Caco-2 (cell line): ENCODE data around the gene SLC9A3. TPM values are rescaled to one million over a fixed set of nuclear protein-coding genes. Genes with fewer than 3 reads are reported as not detected.

ENCODE experiments used
- BruUV-seq: library from RNA; stranded (reverse); fragments of 400-500 nt; replicated peaks from 2 replicates; lab custom pipeline; 2021; lab: Mats Ljungman, UMichigan
- CTCF ChIA-PET: fragments of 300-600 bp; sonication (Branson Sonifier 250); formaldehyde crosslinking; loops from one replicate; lab custom pipeline; 2022; ENCODE audit warnings: antibody characterized with exemption; lab: Charles Lee
- POLR2A ChIA-PET: fragments of 300-600 bp; sonication (Branson Sonifier 250); formaldehyde crosslinking; loops from one replicate; lab custom pipeline; 2022; ENCODE audit warnings: antibody characterized with exemption; lab: Charles Lee
- DNase-seq, 2 experiments: peaks; one replicate each; pipeline versions ENCODE4 v3.0.0 to v3.0.0-alpha.2; 2020 to 2022
- H3K27me3 ChIP-seq: replicated peaks from 2 replicates; pipeline ENCODE4 v1.6.0; 2011; ENCODE audit warnings: low read length; ENCODE audit not compliant: control insufficient read depth, insufficient read depth
- H3K36me3 ChIP-seq: 2 replicates; pipeline ENCODE4 v1.5.1; 2011; ENCODE audit warnings: low read length; ENCODE audit not compliant: control insufficient read depth, insufficient read depth
- H3K4me1 ChIP-seq: fragments of 250-450 bp; sonication (Bioruptor Pico); 2 replicates; pipeline ENCODE4 v1.5.1; 2020; ENCODE audit warnings: mild to moderate bottlenecking
- H3K4me3 ChIP-seq: 2 replicates; pipeline ENCODE4 v1.5.1; 2011; ENCODE audit warnings: low read depth, mild to moderate bottlenecking, control low read depth, low read length
- H3K9me3 ChIP-seq: fragments of 250-450 bp; sonication (Bioruptor Pico); 2 replicates; pipeline ENCODE4 v1.5.1; 2020; ENCODE audit warnings: mild to moderate bottlenecking, moderate library complexity
- H3K27ac Mint-ChIP-seq: one replicate; pipeline ENCODE4 v1.8.0; 2022; ENCODE audit warnings: mixed read lengths; ENCODE audit not compliant: unreplicated experiment
- H3K27me3 Mint-ChIP-seq: one replicate; pipeline ENCODE4 v1.8.0; 2022; ENCODE audit warnings: mixed read lengths; ENCODE audit not compliant: insufficient read depth, unreplicated experiment
- H3K36me3 Mint-ChIP-seq: one replicate; pipeline ENCODE4 v1.8.0; 2022; ENCODE audit warnings: mild to moderate bottlenecking, mixed read lengths; ENCODE audit not compliant: insufficient read depth, unreplicated experiment
- H3K4me1 Mint-ChIP-seq: one replicate; pipeline ENCODE4 v1.8.0; 2022; ENCODE audit warnings: low read depth, mixed read lengths; ENCODE audit not compliant: unreplicated experiment
- H3K4me3 Mint-ChIP-seq: one replicate; pipeline ENCODE4 v1.8.0; 2022; ENCODE audit warnings: mild to moderate bottlenecking, moderate library complexity, mixed read lengths; ENCODE audit not compliant: unreplicated experiment
- H3K9me3 Mint-ChIP-seq: one replicate; pipeline ENCODE4 v1.8.0; 2022; ENCODE audit warnings: mixed read lengths; ENCODE audit not compliant: unreplicated experiment
- intact Hi-C: fragments of 100-400 bp; cut with micrococcal nuclease; formaldehyde crosslinking; loops from one replicate; pipeline ENCODE4 v1.10.0; 2022; ENCODE audit not compliant: unreplicated experiment
- total RNA-seq: library from RNA; stranded (reverse); gene quantifications from 2 replicates; pipeline ENCODE4 v1.2.3, GENCODE V29; 2022
- TF ChIP-seq, protein P1 (sequence below), 2 experiments: fragments of 200-600 bp in 1 of 2; IDR thresholded peaks; 1 replicate in 1 of 2; 2 replicates in 1 of 2; pipeline versions ENCODE4 v1.5.1 to v1.8.0; 2011 to 2022; ENCODE audit warnings: antibody characterized with exemption in 1 of 2, control low read depth in 1 of 2, inconsistent platforms in 1 of 2, low read depth in 1 of 2, low read length in 1 of 2, mild to moderate bottlenecking in 1 of 2, moderate library complexity in 1 of 2; ENCODE audit not compliant: insufficient read depth in 1 of 2, severe bottlenecking in 1 of 2, unreplicated experiment in 1 of 2

Gene SLC9A3
- total RNA-seq, 1 experiment from 2014 or later = 3.4 TPM

DNA sequence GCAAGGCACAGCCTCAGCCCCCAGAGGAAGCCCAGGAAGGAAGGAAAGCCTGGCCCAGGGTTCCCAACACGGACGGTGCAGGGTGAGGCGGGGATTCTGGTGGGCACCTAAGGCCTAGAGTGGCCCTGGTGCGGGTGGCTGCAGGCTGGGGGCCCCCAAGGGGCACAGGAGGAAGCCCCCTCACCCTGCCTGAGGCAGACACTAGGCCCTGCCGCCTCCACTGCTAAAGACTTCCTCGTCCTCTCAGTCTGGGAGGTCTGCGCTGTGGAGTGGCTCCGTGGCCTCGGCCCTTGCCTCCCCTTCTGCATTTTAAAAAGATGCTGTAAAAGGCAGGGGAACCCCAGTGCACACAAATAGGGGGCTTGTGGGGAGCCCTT, 3.4 kb downstream of the SLC9A3 start:
- ChIA-PET POLR2A (no interaction called here), CTCF (no interaction called here)
- TF ChIP-seq, protein P1, sequence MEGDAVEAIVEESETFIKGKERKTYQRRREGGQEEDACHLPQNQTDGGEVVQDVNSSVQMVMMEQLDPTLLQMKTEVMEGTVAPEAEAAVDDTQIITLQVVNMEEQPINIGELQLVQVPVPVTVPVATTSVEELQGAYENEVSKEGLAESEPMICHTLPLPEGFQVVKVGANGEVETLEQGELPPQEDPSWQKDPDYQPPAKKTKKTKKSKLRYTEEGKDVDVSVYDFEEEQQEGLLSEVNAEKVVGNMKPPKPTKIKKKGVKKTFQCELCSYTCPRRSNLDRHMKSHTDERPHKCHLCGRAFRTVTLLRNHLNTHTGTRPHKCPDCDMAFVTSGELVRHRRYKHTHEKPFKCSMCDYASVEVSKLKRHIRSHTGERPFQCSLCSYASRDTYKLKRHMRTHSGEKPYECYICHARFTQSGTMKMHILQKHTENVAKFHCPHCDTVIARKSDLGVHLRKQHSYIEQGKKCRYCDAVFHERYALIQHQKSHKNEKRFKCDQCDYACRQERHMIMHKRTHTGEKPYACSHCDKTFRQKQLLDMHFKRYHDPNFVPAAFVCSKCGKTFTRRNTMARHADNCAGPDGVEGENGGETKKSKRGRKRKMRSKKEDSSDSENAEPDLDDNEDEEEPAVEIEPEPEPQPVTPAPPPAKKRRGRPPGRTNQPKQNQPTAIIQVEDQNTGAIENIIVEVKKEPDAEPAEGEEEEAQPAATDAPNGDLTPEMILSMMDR (IDR thresholded peaks at IDR 0.05; ENCODE audit: insufficient read depth in 1 of 2, low read depth in 1 of 2, low read length in 1 of 2, severe bottlenecking in 1 of 2, unreplicated experiment in 1 of 2) = no peak
- no peak overlapping the region for H3K27ac Mint-ChIP-seq
- Histone ChIP-seq H3K27me3 (no peaks in the 10 kb centered on the region; the same call in 1 of the 2 replicates), H3K4me3 (no peak overlapping the region), H3K36me3 (no peaks in the 10 kb centered on the region), H3K9me3 (no peaks in the 10 kb centered on the region), H3K4me1 (peaks cover 15% of the 10 kb centered on the region)
- no TSS peak for BruUV-seq
- no peak for DNase-seq
- no peak overlapping the region for H3K4me3 Mint-ChIP-seq
- no peaks in the 10 kb centered on the region for H3K36me3 Mint-ChIP-seq
- peaks cover 26% of the 10 kb centered on the region for H3K27me3 Mint-ChIP-seq
- H3K9me3 Mint-ChIP-seq = peaks cover 16% of the 10 kb centered on the region
- intact Hi-C loops = no loop called here
- H3K4me1 Mint-ChIP-seq = no peaks in the 10 kb centered on the region

DNA sequence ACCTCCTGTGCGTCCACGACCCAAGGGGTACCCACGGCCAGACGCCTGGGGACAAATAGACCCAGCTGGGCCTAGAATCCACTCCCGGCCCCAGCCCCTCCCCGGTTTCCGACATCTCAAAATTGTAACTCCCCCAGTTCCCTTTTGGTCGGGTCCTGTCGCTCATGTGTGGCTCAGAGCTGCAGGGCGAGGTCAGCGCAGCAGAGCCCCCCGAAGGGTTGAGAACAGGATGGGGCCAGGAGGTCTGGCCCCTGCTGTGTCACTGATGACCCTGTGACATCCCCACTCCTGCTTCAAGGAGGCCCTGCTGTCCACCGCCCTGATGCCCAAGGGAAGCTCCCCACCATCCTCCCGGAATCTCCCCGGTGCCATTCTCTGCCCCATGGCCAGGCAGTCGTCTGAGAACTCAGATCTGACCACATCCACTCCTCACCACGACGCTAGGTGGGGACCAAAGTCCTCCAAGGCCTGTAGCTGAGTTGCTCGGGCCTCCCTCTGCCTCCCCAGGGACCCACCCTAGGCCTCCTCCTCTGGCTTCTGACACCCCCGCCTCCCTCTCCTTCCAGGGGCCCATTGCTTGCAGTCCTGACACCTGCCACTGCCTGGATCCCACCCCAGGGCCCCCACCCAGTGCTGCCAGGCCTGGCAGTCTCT, 3.9 kb downstream of the SLC9A3 start:
- Histone ChIP-seq H3K36me3 (no peaks in the 10 kb centered on the region), H3K4me1 (peaks cover 15% of the 10 kb centered on the region), H3K9me3 (no peaks in the 10 kb centered on the region), H3K4me3 (no peak overlapping the region), H3K27me3 (no peaks in the 10 kb centered on the region; the same call in 1 of the 2 replicates)
- BruUV-seq = no TSS peak
- Mint-ChIP-seq H3K4me3 (no peak overlapping the region), H3K27me3 (peaks cover 22% of the 10 kb centered on the region), H3K27ac (no peak overlapping the region), H3K9me3 (peaks cover 16% of the 10 kb centered on the region), H3K4me1 (no peaks in the 10 kb centered on the region), H3K36me3 (no peaks in the 10 kb centered on the region)
- DNase-seq = no peak
- POLR2A ChIA-PET = no interaction called here
- CTCF ChIA-PET = no interaction called here
- TF ChIP-seq, protein P1 (IDR thresholded peaks at IDR 0.05; ENCODE audit: insufficient read depth in 1 of 2, low read depth in 1 of 2, low read length in 1 of 2, severe bottlenecking in 1 of 2, unreplicated experiment in 1 of 2) = no peak
- intact Hi-C loops = no loop called here

DNA sequence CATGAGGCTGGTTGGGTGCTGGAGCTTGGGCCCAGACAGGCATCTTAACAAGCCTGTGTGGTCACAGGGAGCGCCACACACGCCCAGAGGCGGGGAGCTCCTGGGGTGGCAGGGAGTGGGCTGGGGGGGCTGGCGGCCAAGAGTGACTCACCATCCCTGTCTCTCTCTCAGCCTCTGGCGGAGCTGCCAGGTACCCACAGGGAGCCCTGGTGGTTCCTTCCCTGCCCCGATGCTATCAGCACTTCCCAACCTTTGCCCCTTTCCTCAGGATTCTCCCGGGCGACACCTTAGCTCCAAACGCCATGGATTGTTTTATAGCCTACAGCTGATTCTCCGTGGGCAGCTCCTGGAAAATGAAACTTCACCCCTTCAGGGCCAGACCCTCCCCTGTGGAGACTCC, 5.5 kb downstream of the SLC9A3 start:
- Mint-ChIP-seq H3K4me3 (no peak overlapping the region), H3K36me3 (no peaks in the 10 kb centered on the region), H3K9me3 (peaks cover 16% of the 10 kb centered on the region), H3K4me1 (no peaks in the 10 kb centered on the region), H3K27me3 (peaks cover 17% of the 10 kb centered on the region), H3K27ac (no peak overlapping the region)
- POLR2A ChIA-PET = no interaction called here
- TF ChIP-seq, protein P1 (IDR thresholded peaks at IDR 0.05; ENCODE audit: insufficient read depth in 1 of 2, low read depth in 1 of 2, low read length in 1 of 2, severe bottlenecking in 1 of 2, unreplicated experiment in 1 of 2) = no peak
- Histone ChIP-seq H3K9me3 (no peaks in the 10 kb centered on the region), H3K27me3 (no peaks in the 10 kb centered on the region; the same call in 1 of the 2 replicates), H3K36me3 (no peaks in the 10 kb centered on the region), H3K4me1 (peaks cover 15% of the 10 kb centered on the region), H3K4me3 (no peak overlapping the region)
- CTCF ChIA-PET = no interaction called here
- BruUV-seq = no TSS peak
- intact Hi-C loops = no loop called here
- no peak for DNase-seq
